SK-N-MC (cell line): ENCODE measurements around the gene TPO.

Experiments
- EZH2 ChIP-seq: fragments of 200-600 bp; sonication (generic); IDR thresholded peaks from one replicate; pipeline ENCODE4 v1.6.1; 2017; ENCODE audit warnings: antibody characterized with exemption
- FOXP2 ChIP-seq: optimal IDR thresholded peaks from 2 replicates; pipeline ENCODE3; 2011; ENCODE audit warnings: mild to moderate bottlenecking, moderate library complexity; ENCODE audit not compliant: insufficient read depth; ENCODE audit errors: extremely low read length, control extremely low read depth
- POLR2AphosphoS5 ChIP-seq: IDR thresholded peaks from 2 replicates; pipeline ENCODE4 v1.6.1; 2012; ENCODE audit warnings: mild to moderate bottlenecking, low read depth, low read length, borderline replicate concordance

DNA sequence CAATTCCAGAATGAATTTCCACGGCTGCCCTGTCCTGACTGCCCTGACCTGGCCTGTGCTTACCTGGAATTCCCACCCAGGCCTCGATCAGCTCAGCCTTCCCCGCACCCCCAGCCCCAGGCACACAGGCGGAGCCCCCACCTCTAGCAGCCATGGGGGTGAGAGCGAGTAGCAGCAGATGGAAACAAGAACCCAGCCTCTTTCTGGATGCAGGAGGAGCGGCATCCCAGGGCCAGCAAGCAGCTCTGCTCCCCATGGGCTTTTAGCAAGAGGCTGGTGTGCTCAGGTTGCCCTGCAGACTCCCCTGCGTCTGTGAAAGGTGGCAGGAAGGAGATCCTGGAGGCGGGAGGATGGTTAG, 101.8 kb downstream of the TPO start:
- no peak for TF ChIP-seq EZH2
- TF ChIP-seq POLR2AphosphoS5: no peak
- no peak for TF ChIP-seq FOXP2
